Activated CD8-positive, alpha-beta memory T cell treated with anti-CD3 and anti-CD28 coated beads, Interleukin-2, amount 50 U/mL, for 48 hours (primary cell): ENCODE data around the gene DNAJB4.
A peak's percentile ranks its signal among the peaks of the same experiment; 100 is the strongest.
"Not testable (repeated sequence)": the region's sequence is repeated elsewhere in the genome, so short reads cannot be mapped to it uniquely, and the experiment has no call there.

Experiments used
- DNase-seq: peaks from one replicate; pipeline ENCODE4 v3.0.0-alpha.2; 2020

DNAJB4 gene

GRCh38 chr1:77994117-77994705 is 10.5 kb upstream of the DNAJB4 start:
- no peak for DNase-seq

DNA sequence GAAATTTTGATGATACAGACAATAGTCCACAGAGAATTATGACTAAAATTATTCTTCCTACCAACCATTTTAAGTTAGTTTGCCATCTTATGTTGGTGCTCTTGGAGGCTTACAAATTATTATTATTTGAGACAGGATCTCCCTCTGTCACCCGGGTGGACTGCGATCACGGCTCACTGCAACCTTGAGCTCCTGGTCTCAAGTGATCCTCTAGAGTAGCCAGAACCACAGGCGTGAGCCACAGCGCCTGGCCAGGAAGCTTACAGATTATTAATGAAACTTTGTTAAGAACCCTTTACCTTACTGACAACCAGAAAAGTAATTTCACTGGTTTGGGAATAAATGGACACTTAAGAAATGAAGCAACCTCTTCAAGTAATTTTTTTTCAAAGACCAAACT is 8.0 kb upstream of the DNAJB4 start:
- no peak for DNase-seq

DNA sequence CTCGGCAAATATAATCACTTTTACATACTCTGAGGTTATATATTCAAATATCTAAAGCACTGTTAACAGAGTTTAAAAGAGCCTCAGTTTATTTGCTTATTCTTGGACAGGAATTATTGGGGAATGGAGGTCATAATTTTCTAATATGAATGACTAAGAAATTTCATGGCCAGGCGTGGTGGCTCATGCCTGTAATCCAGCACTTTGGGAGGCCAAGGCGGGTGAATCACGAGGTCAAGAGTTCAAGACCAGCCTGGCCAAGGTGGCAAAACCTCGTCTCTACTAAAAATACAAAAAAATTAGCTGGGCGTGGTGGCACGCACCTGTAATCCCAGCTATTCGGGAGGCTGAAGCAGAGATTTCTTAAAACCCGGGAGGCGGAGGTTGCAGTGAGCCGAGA is 4.2 kb upstream of the DNAJB4 start:
- DNase-seq, result not testable (repeated sequence)

DNA sequence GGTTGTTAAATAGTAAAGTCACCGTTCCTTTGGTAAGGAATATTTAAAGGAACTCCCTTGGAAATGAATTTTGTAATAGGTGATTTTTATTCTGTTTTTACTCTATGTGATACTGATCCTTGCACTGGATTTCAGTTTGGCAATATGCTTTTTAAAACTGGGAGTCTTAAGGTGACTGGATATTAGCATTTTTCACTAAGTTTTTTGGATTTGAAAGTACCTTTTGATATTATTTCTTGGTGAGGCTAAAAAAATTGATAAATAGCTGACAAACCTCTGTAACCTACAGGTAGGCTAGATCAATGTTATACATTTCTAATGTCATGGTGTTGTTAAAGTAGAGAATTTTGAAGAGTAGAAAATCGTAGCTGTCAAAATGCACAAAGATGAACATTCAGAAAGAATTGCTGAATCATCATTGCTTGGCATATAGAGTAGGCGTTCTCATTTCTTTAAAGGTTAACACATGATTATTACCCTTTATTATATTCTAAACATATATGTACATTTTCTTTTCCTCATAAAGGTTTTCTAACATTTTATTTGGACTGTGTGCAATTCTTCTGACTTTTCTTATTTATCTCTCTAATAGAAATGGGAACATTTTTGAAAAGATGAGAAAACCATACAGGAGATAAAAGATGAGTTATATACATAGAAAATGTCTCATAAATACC is 1.5 kb upstream of the DNAJB4 start:
- no peak for DNase-seq

DNA sequence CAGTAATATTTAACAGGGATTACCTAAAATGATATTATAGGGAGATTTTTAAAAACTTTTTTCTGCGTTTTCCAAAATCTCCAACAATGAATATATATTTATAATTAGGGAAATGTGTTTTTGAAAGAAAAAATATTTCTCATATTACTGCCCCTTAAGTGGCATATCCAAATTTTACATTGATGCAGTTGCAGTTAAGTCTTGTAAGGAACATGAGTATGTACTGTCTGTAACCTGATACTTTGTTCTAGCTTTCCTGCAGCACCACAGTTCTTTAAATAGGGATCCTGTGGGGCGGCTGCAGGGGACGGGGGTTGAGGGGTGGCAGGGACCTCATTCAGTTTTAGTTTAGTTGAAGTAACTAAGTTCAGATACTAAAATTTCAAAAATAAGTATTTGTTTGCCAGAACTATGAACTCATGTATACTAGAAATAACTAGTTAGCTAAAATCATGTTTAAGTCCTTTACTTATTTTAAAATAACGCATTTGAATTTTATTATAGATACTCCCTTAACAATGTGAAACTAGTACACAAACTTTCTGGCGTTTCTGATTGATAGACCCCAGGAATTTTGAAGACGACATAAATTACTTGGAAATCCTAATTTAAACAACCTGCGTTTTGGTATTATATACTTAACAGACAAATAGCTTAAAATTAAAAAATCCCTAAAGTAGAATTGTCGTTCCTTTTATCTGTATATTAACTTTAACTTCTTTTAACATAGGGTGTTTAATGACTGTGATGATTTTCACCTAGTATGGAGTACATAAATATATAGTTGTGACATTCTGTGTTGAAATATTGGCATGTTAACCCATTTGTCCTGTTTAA is 639 bp upstream of the DNAJB4 start:
- DNase-seq, result peak; percentile 63

DNA sequence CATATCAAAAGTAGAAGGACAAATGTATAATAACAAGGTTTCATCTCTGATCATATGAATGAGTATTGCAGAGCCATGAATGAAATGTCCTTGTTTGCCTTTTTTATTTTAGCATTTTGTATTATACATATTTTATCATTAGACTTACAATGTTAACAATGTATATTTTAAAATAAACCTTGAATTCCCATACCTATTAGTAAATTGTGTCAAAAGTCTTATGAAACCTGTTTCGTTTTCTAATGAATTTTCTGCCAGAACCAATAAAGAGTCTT is 646 bp downstream of the DNAJB4 start:
- no peak for DNase-seq

GRCh38 chr1:78005755-78006154 is 1.0 kb downstream of the DNAJB4 start:
- no peak for DNase-seq

- DNase-seq, result no peak
Measured at GRCh38 chr1:78006521-78006920, 1.8 kb downstream of the DNAJB4 start.

DNA sequence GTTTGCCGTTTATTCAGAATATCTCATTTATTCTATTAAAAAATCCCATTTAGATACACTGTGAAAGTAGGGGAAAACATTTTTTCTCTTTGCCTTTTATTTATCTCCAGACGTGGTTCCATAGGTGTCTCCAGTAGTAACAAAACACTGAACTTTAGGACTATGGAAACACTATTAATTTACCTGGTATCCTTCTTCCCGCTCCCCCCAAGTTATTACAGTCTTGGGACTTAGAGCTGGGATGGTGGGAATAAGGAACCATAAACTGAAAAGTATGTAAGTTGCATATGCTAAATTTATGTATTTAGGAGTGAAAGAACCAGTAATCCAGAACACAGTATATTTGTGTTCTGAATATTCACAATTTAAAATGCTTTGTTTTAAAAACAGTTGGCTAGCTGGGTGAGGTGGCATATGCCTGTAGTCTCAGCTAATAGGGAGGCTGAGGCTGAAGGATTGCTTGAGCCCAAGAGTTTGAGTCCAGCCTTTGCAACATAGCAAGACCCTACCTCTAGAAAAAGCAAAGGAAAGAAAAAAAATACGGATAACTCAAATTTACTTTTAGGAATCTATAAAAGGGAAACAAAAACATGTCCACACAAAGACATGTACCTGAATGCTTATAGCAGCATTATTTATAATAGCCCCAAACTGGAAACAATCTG is 3.1 kb downstream of the DNAJB4 start:
- DNase-seq, result no peak

- no peak for DNase-seq
Measured at GRCh38 chr1:78009276-78009675, 4.5 kb downstream of the DNAJB4 start.

- DNase-seq, result no peak
Measured at GRCh38 chr1:78009836-78010235, 5.1 kb downstream of the DNAJB4 start.

DNA sequence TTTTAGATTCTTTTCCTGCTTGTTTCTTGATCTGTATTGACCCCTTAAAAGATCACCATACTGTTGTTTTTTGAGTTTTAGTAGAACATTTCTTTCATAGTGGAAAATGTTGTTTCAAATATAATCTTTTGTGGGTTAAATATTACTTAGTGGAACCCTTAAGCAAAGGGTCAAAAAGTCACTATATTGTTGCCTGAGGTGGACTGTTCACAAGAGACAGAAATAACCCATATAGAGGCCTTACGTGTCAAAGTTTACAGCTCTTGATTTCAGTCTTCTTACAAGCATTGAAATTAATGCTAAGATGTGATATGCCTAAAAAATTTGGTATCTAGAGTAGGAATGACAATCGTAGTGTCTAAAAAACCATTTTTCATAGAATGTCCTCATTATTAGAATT is 6.3 kb downstream of the DNAJB4 start:
- DNase-seq, result no peak

DNA sequence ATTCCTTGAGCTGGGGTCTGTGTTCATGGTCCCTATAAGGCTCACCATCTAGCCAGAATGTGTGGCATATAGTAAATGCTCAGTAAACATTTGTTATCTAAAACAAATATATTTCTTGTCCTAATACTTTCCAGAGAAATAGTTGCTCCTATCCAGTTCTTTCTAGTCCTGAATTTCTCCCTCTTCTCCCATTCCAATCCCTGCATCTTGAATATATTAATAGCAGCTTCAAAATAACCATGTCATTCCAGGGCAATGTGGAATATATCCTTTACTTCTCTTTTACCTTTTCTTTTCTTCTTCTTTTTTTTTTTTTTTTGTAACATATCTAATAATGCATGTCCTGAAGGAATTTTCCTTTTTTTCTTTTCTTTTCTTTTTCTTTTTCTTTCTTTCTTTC is 10.4 kb downstream of the DNAJB4 start:
- DNase-seq, result no peak

DNA sequence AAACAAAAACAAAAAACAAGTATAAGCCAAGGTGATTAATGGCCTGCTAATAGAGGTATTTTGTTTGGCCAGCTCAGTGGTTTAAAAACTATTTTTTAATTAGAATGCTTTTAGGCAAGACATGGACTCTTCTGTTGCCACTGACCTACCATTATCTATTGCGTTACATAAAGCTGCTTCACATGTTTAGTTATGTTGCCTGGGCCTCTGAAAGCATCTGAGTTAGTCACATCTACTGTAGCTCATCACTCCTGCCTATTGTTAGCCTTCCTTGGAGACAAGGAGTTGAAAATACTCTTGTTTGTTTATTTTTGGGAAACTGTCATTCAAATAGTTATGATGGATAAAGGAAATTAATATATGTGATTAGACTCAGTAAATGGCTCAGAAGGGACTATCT is 14.3 kb downstream of the DNAJB4 start:
- DNase-seq, result no peak

GRCh38 chr1:78021134-78021533 is 16.4 kb downstream of the DNAJB4 start:
- not testable (repeated sequence) for DNase-seq

GRCh38 chr1:78029793-78030192 is 25.1 kb downstream of the DNAJB4 start:
- DNase-seq, result no peak

DNA sequence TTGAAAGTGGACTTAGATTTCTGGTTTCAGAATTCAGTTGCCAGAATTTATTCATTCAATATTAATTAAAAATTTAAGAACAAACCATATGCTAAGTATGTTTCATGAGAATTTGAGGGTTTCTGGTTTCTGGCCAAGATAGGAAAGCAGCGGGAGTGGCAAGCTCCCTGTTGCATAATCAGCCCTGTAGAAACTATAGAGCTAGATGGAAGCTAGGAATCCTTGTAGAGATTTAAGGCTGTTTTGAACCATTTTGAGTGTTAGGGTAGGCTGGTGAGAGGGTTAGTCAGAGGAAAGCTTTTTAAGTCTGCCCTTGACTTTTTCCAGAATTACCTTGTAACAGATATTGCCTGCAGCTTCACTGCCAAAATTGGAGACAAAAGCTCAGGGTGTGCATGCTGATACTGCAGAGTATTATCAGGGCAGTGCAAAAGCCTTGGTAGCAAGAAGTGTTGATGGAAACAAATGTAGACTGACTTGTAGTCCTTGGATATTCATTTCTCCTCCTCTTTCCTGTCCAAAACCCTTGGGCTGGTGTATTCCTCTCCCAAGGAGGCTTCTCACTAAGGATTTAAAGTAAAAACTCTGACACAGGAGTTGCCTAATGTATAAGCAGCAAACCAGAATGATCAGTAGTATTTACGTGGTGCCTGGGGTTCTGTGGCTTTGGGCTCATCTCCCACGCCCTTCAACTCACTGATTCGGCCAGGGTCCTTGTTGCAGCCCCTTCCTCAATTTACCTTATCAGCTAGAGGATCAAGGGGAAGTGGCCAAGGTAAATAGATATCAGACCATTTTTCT is 28.5 kb downstream of the DNAJB4 start:
- no peak for DNase-seq

- no peak for DNase-seq
Measured at GRCh38 chr1:78033797-78034172, 29.0 kb downstream of the DNAJB4 start.

GRCh38 chr1:78035121-78035520 is 30.4 kb downstream of the DNAJB4 start:
- DNase-seq, result no peak

- no peak for DNase-seq
Measured at GRCh38 chr1:78036450-78036849, 31.7 kb downstream of the DNAJB4 start.

- no peak for DNase-seq
Measured at GRCh38 chr1:78038071-78038470, 33.3 kb downstream of the DNAJB4 start.

DNA sequence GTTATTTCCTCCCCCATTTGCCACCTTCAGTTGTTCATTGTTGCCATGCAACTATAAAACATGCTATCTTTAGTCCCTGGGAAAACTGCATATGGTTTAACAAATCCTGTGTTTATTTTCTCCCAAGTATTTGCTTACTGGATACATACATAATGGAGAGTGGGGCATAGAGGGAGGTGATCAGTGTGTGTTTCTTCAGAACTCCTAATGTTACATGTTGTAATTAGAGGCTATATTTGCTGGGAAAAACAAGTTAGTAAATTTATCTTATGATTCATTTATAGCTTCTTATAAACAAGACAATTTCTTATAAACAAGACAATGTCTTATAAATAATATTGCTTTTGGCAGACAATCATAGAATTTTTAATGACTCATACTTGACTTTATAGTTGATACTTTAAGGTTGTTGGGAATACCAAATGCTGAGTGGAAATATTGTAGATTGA is 33.8 kb downstream of the DNAJB4 start:
- no peak for DNase-seq
